PC-3 (cell line): ENCODE measurements around the gene SFMBT1.

Experiments
- EZH2 ChIP-seq: fragments of 300-600 bp; sonication (generic); IDR thresholded peaks from one replicate; pipeline ENCODE4 v1.6.1; 2017; ENCODE audit warnings: antibody characterized with exemption, mild to moderate bottlenecking, low read length; ENCODE audit not compliant: unreplicated experiment
- EZH2phosphoT487 ChIP-seq: fragments of 300-600 bp; sonication (generic); IDR thresholded peaks from 2 replicates; pipeline ENCODE4 v1.6.1; 2018; ENCODE audit warnings: mild to moderate bottlenecking, antibody characterized with exemption, low read length, borderline replicate concordance
- TF ChIP-seq, protein P1 (sequence below): fragments of 300-600 bp; sonication (generic); conservative IDR thresholded peaks from 2 replicates; pipeline ENCODE4 v1.5.1; 2017; ENCODE audit warnings: antibody characterized with exemption, low read depth, mild to moderate bottlenecking, low read length

DNA sequence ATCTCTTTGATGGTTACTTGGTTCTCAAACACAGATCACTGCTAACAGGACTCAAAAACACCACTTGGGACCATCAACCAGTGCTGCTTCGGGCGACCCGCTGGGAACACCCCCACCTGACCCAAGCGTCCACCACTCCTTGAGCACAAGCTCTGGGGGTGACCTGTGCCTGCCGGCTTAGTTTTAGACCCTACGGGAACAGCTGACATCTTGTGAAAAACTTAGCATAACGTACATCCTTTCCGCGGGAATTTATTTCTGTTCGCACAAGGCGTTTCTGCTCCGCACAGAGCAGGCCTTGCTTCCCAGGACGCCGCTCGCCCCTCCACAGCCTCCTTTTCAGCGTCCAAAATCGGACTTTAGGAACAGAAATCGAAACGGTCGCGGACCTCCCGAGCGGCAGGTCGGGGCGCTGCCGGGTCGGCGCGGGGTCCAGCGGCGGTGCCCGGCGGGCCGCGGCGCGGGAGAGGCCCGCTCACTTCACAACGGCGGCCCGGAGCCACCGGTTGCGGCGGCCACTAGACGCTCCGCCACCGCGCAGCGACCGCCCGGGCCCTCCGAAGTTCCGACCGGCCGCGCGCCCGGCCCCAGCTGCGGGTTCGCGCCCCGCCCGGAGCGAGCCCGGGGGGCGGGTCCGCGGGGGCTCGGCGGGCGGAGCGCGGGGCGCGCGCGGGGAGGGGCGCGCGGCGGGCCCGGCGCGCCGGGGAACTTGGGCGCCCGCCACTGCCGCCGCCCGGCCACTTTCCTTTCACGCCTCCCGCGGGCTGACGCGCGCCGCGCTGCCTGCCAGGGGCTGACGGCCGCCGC lies 959 bp downstream of the SFMBT1 start:
- TF ChIP-seq, protein P1, sequence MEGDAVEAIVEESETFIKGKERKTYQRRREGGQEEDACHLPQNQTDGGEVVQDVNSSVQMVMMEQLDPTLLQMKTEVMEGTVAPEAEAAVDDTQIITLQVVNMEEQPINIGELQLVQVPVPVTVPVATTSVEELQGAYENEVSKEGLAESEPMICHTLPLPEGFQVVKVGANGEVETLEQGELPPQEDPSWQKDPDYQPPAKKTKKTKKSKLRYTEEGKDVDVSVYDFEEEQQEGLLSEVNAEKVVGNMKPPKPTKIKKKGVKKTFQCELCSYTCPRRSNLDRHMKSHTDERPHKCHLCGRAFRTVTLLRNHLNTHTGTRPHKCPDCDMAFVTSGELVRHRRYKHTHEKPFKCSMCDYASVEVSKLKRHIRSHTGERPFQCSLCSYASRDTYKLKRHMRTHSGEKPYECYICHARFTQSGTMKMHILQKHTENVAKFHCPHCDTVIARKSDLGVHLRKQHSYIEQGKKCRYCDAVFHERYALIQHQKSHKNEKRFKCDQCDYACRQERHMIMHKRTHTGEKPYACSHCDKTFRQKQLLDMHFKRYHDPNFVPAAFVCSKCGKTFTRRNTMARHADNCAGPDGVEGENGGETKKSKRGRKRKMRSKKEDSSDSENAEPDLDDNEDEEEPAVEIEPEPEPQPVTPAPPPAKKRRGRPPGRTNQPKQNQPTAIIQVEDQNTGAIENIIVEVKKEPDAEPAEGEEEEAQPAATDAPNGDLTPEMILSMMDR, result no peak
- TF ChIP-seq EZH2, result no peak
- TF ChIP-seq EZH2phosphoT487, result no peak
